H54 (cell line): ENCODE results near the gene PHF20.
"Not testable (repeated sequence)": the region's sequence is repeated elsewhere in the genome, so short reads cannot be mapped to it uniquely, and the experiment has no call there.

Experiments
- DNase-seq: peaks from one replicate; pipeline ENCODE4 v3.0.0; 2011; ENCODE audit warnings: low spot score, mixed read lengths; ENCODE audit not compliant: insufficient read length
- FAIRE-seq: peaks from 3 replicates; lab custom pipeline; 2011; peaks lifted over from hg19 to GRCh38; lab: Jason Lieb, UNC
- POLR2A ChIP-seq: IDR thresholded peaks from 2 replicates; pipeline ENCODE4 v1.6.1; 2011; ENCODE audit warnings: low read depth, mild to moderate bottlenecking, low read length

PHF20 gene

GRCh38 chr20:35830264-35830663 is 58.4 kb downstream of the PHF20 start:
- no peak for FAIRE-seq
- TF ChIP-seq POLR2A, result no peak
- no peak for DNase-seq

- DNase-seq (no peak), FAIRE-seq (no peak)
- TF ChIP-seq POLR2A, result no peak
These were observed 59.2 kb downstream of the PHF20 start for GRCh38 chr20:35831029-35831428.

DNA sequence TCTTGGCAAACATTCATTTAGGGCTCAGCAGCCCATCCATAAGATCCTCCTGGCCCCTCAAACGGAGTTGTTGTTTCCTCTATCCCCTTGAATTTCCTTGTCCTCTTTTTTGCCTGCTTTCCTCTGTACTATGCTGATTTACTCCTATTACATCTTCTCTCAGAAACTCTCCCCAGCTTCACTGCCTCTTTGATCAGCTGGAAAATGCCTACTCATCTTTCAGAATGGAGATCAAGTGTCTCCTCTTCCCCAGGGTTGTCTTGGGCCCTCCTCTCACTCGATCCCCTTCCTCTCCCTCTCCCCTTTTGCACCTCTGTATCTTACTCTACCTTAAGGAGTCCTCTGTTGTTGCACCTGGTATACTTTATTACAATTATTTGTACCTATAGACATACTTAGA is 60.2 kb downstream of the PHF20 start:
- TF ChIP-seq POLR2A, result no peak
- FAIRE-seq (no peak), DNase-seq (no peak)

DNA sequence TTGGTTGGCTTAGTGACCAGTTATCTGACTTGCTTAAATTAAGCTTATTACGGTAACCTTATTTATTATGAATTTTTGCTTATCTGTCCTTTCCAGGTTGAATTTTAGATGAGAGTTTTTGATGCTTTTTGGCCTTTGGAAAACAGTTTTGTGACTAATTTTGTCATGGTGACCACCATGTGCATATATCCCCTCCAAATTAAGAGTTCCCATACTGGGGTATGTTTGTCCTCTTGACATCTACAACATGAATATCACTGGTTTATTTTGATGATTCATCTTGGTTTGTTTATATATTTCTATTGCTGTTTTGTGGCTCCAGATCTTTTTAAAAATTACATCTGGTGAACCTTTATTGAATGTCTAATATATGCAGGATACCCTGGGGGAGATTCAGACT is 61.4 kb downstream of the PHF20 start:
- DNase-seq (no peak), FAIRE-seq (no peak)
- no peak for TF ChIP-seq POLR2A

DNA sequence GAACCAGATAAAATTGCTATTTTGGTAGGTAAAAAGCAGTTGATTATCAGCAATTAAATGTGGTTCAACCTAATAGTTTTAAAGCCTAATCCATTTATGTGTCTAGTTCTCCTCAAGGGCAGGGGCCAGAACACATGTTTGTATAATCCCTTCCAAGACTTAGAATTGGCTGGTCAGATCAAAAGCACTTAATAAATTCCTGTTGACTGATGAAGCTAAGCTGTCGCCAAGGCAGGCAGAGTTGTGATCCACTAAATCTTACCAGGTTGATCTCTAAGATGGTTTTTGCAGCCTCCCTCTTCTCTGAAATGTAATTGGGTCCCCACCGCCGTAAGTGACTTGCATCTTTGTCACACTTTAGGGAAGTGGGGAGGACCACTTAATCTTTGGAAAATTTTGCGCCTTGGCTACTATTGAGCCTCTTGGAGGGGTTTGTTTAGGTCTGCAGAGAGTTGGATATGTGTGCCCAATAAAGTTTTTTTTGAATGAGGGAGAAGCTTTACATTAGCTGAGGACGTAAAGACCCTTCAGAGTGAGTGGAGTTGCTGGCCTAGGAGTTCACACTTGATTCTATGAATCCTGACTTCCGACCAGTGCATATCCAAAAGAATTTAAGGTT is 65.9 kb downstream of the PHF20 start:
- TF ChIP-seq POLR2A, result no peak
- DNase-seq (no peak), FAIRE-seq (no peak)

GRCh38 chr20:35838205-35838604 is 66.4 kb downstream of the PHF20 start:
- DNase-seq (no peak), FAIRE-seq (no peak)
- no peak for TF ChIP-seq POLR2A

DNA sequence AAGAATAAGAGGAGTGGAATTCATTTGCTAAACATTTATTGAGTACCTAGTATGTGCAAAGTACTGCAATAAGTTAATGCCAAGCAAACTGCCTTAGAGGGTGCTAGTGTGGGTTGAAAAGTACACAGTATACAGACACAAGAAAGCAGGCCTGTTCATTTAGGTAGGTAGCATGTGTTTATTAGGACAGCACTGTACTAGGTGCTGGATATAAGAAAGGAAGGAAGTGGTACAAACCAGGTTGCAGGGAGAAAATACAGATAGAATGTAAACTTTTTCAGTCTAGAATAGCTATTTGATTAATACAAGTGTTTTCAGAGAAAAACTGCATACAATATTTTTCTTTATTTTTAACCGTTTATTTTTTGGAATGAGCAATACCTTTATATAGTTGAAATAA is 68.1 kb downstream of the PHF20 start:
- TF ChIP-seq POLR2A, result no peak
- FAIRE-seq (no peak), DNase-seq (no peak)

- no peak for DNase-seq
- no peak for TF ChIP-seq POLR2A
- FAIRE-seq, result no peak
These were observed 68.6 kb downstream of the PHF20 start for GRCh38 chr20:35840421-35840820.

DNA sequence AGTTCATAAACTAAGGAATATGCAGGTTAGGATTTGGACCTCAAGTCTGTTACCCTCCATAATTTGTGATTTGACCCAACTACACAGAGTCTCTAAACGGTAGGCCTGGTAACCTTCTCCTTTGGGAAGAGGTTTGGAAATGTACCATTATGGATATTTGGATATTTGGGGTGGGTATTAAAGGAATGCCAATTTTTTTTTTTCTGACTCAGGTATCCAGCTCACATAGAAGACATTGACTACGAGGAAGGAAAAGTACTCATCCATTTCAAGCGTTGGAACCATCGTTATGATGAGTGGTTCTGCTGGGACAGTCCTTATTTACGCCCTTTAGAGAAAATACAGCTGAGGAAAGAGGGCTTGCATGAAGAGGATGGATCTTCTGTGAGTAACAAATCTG is 70.5 kb downstream of the PHF20 start:
- no peak for FAIRE-seq
- DNase-seq, result no peak

DNA sequence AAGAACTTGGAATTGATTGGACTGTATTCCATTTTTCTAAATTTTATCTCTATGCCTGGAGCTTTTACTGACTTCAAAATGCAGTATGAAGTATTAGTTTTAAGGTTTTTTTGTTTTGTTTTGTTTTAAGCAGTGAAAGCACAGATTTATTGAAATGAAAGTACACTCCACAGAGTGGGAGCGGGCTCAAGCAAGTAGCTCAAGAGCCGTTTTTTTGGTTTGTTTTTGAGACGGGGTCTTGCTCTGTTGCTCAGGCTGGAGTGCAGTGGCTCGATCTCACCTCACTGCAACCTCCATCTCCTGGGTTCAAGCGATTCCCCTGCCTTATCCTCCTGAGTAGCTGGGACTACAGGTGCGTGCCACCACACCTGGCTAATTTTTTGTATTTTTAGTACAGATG is 72.1 kb downstream of the PHF20 start:
- not testable (repeated sequence) for FAIRE-seq, DNase-seq

More for the DNA sequence above, 70.5 kb downstream of the PHF20 start:
- TF ChIP-seq POLR2A, result no peak

DNA sequence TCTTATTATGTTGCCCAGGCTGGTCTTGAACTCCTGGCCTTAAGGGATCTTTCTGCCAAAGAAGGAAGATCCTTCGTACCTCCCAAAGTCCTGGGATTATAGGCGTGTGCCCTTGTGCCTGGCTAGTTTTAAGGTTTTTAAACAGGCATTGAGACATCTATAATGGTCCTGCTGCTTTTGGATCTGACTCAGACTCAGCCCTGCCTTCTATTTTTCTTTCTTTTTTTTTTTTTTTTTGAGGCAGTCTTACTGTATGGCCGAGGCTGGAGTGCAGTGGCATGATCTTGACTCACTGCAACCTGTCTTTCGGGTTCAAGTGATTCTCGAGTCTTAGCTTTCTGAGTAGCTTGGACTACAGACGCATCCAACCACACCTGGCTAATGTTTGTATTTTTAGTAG is 73.7 kb downstream of the PHF20 start:
- TF ChIP-seq POLR2A, result no peak
- FAIRE-seq (no peak), DNase-seq (no peak)

GRCh38 chr20:35849706-35850105 is 77.9 kb downstream of the PHF20 start:
- DNase-seq, result no peak
- FAIRE-seq, result no peak
- TF ChIP-seq POLR2A, result no peak

- not testable (repeated sequence) for FAIRE-seq, DNase-seq
These were observed 79.8 kb downstream of the PHF20 start for GRCh38 chr20:35851659-35852058.

- no peak for TF ChIP-seq POLR2A
- FAIRE-seq (no peak), DNase-seq (no peak)
These were observed 83.0 kb downstream of the PHF20 start for GRCh38 chr20:35854713-35855348.

DNA sequence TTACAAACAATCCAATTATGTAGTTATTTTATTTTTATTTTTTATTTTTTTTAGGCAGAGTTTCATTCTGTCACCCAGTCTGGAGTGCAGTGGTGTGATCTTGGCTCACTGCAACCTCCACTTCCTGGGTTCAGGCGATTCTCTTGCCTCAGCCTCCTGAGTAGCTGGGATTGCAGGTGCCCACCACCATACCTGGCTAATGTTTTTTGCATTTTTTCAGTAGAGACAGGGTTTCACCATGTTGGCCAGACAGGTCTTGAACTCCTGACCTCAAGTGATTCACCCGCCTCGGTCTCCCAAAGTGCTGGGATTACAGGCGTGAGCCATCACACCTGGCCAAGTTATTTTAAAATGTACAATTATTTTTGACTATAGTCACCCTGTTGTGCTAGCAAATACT is 83.8 kb downstream of the PHF20 start:
- FAIRE-seq, DNase-seq: not testable (repeated sequence)
